ENCODE data around the gene EPHB2.

EPHB2 gene

GRCh38 chr1:22865736-22866135 is 155.1 kb downstream of the EPHB2 start:
- DNase-seq, result no peak

- no peak for DNase-seq
Observed at GRCh38 chr1:22866868-22867267, 156.2 kb downstream of the EPHB2 start.

GRCh38 chr1:22868331-22868730 is 157.7 kb downstream of the EPHB2 start:
- DNase-seq, result no peak

- DNase-seq, result no peak
Observed at GRCh38 chr1:22869325-22869724, 158.7 kb downstream of the EPHB2 start.

GRCh38 chr1:22870201-22870871 is 159.7 kb downstream of the EPHB2 start:
- no peak for DNase-seq

- no peak for DNase-seq
Observed at GRCh38 chr1:22872981-22873664, 162.5 kb downstream of the EPHB2 start.

GRCh38 chr1:22874785-22875184 is 164.1 kb downstream of the EPHB2 start:
- DNase-seq, result no peak

GRCh38 chr1:22875241-22875640 is 164.6 kb downstream of the EPHB2 start:
- no peak for DNase-seq

- no peak for DNase-seq
Observed at GRCh38 chr1:22875841-22876240, 165.2 kb downstream of the EPHB2 start.

GRCh38 chr1:22876359-22877111 is 165.9 kb downstream of the EPHB2 start:
- DNase-seq, result no peak

GRCh38 chr1:22877112-22877915 is 166.7 kb downstream of the EPHB2 start:
- no peak for DNase-seq

- no peak for DNase-seq
Observed at GRCh38 chr1:22877980-22878379, 167.3 kb downstream of the EPHB2 start.

GRCh38 chr1:22878626-22879025 is 168.0 kb downstream of the EPHB2 start:
- DNase-seq, result no peak

GRCh38 chr1:22879445-22879844 is 168.8 kb downstream of the EPHB2 start:
- no peak for DNase-seq

GRCh38 chr1:22880174-22880601 is 169.5 kb downstream of the EPHB2 start:
- no peak for DNase-seq

GRCh38 chr1:22883406-22883805 is 172.8 kb downstream of the EPHB2 start:
- DNase-seq, result no peak

GRCh38 chr1:22884806-22885530 is 174.3 kb downstream of the EPHB2 start:
- DNase-seq, result no peak

- no peak for DNase-seq
Observed at GRCh38 chr1:22886211-22886610, 175.6 kb downstream of the EPHB2 start.

- no peak for DNase-seq
Observed at GRCh38 chr1:22887491-22887890, 176.9 kb downstream of the EPHB2 start.

- no peak for DNase-seq
Observed at GRCh38 chr1:22888320-22889075, 177.9 kb downstream of the EPHB2 start.

- no peak for DNase-seq
Observed at GRCh38 chr1:22889213-22889827, 178.7 kb downstream of the EPHB2 start.
